HG03354 (cell line): Measurements from ENCODE around the gene RESP18.
A peak's percentile ranks its signal among the peaks of the same experiment; 100 is the strongest.

Source experiments
- ATAC-seq: cut with Tn5 transposase; IDR thresholded peaks from one replicate; pipeline ENCODE4 v1.9.1; 2021; ENCODE audit warnings: mild to moderate bottlenecking; ENCODE audit not compliant: unreplicated experiment, poor library complexity, severe bottlenecking

Gene RESP18

DNA sequence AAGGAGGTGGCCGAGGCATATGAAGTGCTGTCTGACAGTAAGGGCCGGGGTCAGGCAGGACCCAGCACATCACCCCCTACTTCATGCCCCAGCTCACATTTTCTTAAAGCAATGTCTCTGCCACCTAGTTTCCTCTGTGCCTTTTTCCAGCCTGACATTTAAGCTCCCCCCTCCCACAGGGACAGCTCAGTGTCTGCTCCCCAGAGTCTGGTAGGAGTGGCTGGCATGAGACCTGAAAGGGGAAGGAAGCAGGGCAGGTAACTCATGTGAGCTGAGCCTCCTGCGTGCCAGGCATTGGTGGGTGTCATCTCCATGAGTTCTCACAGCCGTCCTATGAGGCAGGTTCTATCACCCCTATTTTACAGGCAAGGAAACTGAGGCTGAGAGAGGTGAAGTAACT lies 51.9 kb downstream of the RESP18 start:
- ATAC-seq: no peak

GRCh38 chr2:219279916-219280516 lies 52.5 kb downstream of the RESP18 start:
- no peak for ATAC-seq

- peak; percentile 83 for ATAC-seq
Measured at GRCh38 chr2:219279151-219279915, 53.2 kb downstream of the RESP18 start, which contains the start of gene DNAJB2. DNAJB2 (plus strand) TSS chr2:219279366; CDS start chr2:219279834, 468 bp downstream.

- no peak for ATAC-seq
Measured at GRCh38 chr2:219278655-219279150, 53.8 kb downstream of the RESP18 start.

DNA sequence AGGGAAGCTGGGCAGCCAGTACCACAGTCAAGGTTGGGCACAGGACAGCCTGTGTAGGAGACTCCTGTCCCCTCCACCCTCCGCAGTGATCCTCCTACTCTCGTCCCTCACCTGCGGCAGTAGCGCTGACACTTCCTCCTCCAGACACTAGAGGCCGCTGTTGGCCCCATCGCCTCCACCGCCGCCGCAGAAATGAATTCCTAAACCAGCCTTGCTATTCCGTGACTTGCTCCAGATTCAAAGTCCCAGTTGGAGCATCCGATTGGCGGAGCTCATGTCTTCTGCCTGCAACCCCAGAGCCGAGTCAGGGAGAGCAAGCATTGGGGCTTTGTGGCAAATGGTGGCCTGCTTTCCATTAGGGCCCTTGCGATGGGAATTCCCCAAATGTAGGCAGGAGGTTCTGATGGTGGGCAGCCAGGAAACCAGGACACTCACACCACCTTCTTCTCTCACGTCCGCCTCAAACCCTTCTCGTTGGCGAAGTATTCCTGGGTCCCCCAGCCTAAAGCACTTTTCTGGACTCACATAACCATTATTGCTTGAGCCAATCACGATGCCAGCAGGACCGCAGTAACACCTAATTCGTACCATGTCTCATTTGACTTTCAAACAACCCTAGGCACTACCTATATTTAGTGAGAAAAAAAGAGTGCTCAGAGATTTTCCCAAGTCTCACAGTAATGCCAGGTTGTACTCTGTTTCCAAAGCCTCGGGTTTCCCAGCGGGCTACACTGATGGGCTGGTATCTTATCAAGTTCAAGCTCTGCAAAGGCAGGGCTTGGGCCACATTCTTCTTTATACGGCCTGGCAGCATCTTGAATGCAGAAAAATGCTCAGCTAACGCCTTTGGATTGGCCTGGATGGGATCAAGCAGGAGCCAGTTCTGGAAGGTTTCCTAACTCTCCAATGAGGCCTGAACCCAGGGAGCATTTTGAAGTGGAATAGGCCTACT lies 54.6 kb downstream of the RESP18 start:
- peak; percentile 25 for ATAC-seq
